Measurements from ENCODE around the gene GPR183. TPM values are rescaled to one million over a fixed set of nuclear protein-coding genes. Genes with fewer than 3 reads are reported as not detected.
"Not testable (repeated sequence)": the region's sequence is repeated elsewhere in the genome, so short reads cannot be mapped to it uniquely, and the experiment has no call there.

Gene GPR183
- total RNA-seq, 1 donor from 2014 or later = 1.2 TPM

DNA sequence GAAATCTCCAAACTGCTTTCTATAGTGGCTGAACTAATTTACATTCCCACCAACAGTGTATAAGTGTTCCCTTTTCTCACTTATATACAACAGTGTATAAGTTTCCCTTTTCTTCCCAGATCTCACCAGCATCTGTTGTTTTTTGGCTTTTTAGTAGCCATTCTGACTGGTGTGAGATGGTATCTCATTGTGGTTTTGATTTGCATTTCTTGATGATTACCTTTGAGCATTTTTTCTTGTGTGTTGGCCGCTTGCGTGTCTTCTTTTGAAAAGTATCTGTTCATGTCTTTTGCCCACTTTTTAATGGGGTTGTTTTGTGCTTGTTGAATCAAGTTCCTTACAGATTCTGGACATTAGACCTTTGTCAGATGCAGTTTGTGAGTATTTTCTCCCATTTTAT lies 57.6 kb downstream of the GPR183 start:
- DNase-seq (ENCODE audit: low read depth in 2 of 2) = not testable (repeated sequence)

DNA sequence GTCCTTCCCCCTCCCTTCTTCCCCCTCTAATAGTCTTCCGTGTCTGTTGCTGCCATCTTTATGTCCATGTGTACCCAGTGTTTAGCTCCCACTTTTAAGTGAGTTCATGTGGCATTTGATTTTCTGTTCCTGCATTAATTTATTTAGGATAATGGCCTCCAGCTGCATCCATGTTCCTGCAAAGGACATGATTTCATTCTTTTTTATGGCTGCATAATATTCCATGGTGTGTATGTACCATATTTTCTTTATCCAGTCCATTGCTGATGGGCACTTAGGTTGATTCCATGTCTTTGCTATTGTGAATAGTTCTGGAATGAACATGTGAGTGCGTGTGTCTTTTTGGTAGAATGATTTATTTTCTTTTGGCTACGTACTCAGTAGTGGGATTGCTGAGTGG lies 58.0 kb downstream of the GPR183 start:
- DNase-seq (ENCODE audit: low read depth in 2 of 2) = not testable (repeated sequence)

DNA sequence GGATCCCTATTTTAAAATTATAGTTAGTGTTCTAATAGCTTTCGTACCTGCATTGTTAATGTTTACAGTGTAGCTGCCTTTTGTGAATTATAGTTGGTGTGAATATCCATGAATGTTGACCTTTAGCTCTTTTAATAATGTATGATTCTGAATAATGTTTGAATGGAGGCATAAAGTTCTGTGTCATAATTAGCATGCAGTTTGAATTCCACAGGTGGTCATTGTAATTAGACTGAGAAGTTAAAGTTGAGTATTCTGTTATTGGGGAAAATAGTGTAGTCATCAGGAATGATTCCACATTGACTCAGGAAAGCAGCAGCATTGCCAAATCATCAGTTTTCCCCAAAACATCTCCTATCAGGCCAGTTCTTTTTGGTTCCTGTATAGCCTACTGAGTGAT lies 61.1 kb downstream of the GPR183 start:
- no peak for DNase-seq (ENCODE audit: low read depth in 2 of 2)

Other genes starting within 250 kb of the GPR183 start
- gene UBAC2, start 106.5 kb downstream of the GPR183 start, total RNA-seq = 25.8 and 33.9 TPM in 2 replicates
- gene GPR18, start 49.0 kb downstream of the GPR183 start, total RNA-seq = not detected in 2 replicates
- 86.9 and 114 TPM in 2 replicates for gene TM9SF2, start 194.1 kb upstream of the GPR183 start, total RNA-seq

All from dermis microvascular lymphatic vessel endothelial cell (primary cell).